Endometrium (tissue), 2 donors: ENCODE results near the gene ACTL6A.
"Not testable (repeated sequence)": the region's sequence is repeated elsewhere in the genome, so short reads cannot be mapped to it uniquely, and the experiment has no call there.

Experiments
- FAIRE-seq: peaks from 2 replicates; lab custom pipeline; 2012; peaks lifted over from hg19 to GRCh38; lab: Jason Lieb, UNC
- donor health status: control.
- donor health status: control.

The ACTL6A gene

DNA sequence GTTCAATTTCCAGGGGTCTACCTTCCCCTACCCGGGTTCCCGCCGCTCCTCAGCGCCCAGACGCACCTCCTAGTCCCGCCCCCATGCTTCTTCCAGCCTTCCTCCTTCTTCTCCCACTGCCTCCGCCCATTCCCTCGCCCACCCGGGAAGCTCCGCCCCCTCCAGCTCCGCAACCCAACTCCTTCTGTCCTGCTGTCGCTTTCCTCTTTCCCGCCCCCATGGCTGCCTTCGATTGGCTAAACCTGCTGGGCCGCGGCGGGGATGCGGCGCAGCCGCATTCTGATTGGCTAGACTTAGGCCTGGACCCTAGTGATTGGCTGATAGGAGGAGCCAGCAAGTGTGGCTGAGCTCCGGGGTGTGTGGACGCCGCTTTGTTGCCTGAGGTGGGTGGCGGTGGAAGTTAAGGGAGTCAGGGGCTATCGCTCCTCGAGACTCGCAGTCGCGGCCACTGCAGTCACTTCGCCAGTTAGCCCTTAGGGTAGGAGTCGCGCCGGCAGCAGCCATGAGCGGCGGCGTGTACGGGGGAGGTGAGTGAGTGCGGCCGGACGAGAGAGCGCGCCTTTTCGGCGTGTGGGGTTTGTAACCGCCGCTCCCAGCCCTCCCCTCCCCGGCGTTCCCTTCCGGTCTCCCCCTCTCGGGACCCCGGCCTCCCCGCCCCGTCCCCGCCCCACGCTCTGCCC is at the start of gene ACTL6A:
TSS of gene ACTL6A (plus strand) at position 336 of the 680 bp plus-strand sequence. CDS start at position 503, 167 bp downstream.
- peak; percentile 99 for FAIRE-seq

GRCh38 chr3:179513862-179514261 is 48.9 kb upstream of the ACTL6A start:
- FAIRE-seq: no peak

GRCh38 chr3:179516461-179517251 is 46.1 kb upstream of the ACTL6A start:
- FAIRE-seq: not testable (repeated sequence)

GRCh38 chr3:179526482-179526881 is 36.2 kb upstream of the ACTL6A start:
- no peak for FAIRE-seq

- no peak for FAIRE-seq
These were observed 35.7 kb upstream of the ACTL6A start for GRCh38 chr3:179526989-179527391.

DNA sequence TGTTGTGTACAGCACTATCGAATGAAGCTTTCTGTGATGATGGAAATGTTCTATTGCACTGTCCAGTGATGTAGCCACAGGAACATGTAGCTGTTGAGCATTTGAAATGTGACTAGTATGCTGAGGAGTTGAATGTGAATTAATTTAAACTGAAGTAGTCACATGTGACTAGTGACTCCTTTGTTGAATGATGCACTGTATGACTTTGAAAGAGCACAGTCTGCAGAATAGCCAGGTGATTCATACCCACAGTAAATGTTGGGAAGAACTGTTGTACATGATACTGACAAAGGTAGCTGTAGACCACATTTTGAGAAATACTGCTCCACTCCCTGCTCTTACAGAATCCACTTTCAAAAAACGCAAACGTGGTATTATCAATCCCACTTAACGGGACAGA is 34.0 kb upstream of the ACTL6A start:
- FAIRE-seq: no peak

GRCh38 chr3:179531576-179531975 is 31.1 kb upstream of the ACTL6A start:
- no peak for FAIRE-seq

DNA sequence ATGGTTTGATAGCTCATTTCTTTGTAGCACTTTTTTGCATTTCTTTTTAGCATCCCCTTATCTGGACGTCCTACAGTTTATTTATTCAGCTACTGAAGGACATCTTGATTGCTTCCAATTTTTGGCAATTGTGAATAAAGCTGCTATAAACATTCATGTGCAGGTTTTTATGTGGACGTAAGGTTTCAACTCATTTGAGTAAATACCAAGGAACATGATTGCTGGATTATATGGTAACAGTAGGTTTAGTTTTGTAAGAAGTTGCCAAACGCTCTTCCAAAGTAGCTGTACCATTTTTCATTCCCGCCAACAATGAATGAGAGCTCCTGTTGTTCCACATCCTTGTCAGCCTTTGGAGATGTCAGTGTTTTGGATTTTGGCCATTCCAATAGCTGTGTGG is 29.5 kb upstream of the ACTL6A start:
- no peak for FAIRE-seq

DNA sequence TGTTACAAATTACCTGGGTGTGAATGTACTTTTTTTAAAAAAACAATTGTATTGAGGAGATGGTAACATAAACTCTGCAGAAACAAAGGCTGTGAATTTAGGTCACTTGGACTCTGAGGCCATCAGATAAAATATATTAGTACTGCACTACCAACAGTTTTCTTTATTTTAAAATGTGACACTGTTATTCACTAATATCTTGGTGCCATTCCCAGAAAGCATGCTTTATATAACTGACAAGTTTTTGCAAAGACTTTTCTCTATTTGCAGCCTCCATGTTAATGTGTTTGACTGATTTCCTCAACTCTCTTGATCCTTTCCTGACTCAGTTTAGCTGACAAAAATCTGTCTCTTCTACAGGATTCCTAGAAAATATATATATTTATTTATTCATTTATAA is 26.5 kb upstream of the ACTL6A start:
- no peak for FAIRE-seq

DNA sequence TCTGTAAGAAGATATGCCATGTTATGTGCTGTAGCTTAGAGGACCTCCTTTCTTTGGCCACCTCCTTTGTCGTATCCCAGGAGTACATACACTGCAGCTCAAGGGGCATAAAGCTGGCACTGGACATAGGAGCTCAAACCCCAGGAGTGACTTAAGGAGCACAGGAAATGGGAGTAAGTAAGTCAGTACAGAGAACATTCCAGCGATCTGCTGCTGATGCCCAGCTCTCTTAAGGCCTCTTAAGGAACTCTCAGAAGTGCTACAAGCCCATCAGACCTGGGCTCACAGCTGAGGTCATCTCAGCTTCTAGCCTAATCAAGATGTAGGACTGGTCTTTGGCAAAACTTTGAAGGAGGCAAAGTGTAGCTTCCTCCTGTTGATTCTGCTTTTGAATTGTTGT is 21.6 kb upstream of the ACTL6A start:
- no peak for FAIRE-seq

- no peak for FAIRE-seq
These were observed 21.1 kb upstream of the ACTL6A start for GRCh38 chr3:179541596-179541995.

DNA sequence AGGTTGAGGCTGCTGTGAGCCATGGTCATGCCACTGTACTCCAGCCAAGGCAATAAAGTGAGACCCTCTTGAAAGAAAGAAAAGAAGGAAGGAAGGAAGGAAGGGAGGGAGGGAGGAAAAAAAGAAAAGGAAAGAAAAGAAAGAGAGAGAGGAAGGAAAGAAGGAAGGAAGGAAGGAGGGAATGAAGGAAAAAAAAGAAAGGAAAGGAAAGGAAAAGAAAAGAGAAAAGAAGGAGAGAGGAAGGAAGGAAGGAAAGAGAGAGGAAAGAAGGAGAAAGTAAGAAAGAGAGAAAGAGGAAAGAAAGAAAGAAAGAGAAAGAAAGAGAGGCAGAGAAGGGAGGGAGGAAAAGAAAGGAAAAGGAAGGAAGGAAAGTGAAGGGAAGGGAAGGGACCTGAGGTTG is 20.4 kb upstream of the ACTL6A start:
- FAIRE-seq: no peak

DNA sequence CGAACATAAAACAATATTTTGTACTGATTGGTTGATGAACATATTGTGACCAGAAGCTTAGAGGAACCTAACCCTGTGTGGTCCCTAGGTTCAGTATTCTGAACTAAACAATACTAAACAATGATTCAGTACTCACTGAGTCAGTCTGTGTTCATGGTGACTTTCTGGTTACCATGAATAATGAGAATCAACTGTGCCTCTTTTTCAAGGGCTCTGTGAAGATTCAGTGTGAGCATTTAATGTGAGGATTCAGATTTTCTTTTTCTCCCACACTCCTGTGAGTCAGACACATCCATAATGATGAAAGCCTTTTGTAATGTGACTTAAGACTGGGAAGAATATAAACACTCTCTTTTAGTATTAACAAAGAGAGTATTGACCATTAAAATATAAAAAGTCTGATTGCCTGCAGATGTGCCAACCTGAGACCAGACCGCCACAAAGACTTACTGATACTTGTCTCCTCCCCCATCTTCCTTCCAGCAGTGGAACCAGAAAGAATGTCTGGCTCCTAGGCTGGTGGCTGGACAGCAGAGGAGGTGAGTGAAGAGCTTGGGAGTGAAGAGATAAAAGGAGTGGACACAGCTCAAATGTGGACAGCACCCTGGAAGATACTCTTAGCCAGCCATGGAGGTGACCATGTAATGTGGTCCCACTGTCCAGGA is 17.6 kb upstream of the ACTL6A start:
- FAIRE-seq: no peak

GRCh38 chr3:179546814-179547241 is 15.9 kb upstream of the ACTL6A start:
- FAIRE-seq: no peak

DNA sequence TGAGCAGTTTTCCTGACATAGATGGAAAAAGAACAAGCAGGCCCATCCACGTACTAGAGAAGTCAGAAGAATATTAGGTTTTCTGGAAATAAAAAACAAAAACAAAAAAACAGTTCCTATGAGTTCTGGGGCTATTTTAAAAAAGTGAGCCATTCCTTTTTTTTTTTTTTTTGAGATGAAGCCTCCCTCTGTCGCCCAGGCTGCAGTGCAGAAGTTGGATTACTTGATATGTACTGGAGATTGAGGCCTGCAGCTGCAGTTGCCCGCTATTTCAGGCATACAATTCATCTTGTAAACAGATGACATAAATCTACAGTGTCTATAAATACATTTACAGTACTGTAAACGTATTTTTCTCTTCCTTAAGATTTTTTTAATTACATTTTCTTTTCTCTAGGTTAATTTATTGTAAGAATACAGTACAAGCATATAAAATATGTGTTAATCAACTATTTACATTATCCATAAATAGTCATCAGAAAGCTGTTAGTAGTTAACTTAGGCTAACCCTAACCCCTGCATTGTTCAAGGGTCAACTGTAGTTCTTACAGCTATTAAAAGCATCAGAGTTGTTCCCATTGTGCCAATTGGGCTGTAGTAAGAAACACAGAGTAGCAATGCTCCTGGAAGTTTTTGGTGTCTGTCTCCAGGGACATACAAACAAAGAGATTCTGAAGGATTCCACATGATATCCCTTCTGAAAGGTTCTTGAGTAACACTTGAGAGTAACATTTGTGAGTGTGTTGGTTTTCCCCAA is 11.2 kb upstream of the ACTL6A start:
- no peak for FAIRE-seq

DNA sequence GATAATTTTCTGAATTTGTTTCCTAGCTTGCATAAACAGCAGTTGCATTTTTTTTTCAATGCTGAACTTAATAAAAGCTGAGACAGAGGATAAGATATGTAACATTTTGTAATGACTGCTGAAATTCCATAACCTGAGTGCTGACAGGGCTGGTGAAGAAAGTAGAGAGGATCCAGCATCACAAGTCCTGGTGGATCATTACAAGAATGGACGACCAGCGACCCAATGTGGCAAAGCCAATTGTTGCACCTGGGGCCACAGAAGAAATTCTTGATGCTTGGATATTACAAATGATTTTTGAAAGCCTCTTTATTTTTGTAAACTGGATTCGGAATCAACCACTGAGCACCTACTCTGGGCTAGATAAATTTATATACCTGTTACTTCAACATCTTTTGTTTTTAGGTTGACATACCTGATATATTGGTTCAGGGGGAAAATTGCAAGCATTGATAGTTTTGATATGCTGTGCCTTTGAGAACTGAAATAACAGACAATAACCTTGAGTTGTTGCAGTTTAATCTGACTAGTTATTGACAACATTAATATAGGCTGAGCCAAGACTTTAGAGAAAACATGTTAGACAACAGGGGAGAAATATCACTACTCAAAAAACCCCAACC is 3.9 kb upstream of the ACTL6A start:
- no peak for FAIRE-seq

DNA sequence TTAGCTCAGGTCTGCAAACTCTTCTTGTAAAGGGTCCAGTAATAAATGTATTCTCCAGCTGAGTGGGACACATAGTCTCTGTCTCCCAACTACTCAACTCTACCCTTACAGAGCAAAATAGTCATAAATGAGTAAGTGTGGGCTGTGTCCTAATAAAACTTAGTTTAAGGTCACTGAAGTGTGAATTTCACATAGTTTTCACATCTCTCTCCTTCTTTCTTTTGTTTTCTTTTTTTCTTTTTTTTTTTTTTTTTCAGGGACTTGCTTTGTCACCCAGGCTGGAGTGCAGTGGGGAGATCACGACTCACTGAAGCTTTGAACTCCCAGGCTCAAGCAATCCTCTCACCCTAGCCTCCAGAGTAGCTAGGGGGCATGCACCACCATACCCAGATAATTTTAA is 1.9 kb upstream of the ACTL6A start:
- no peak for FAIRE-seq

GRCh38 chr3:179563271-179563783 is 601 bp downstream of the ACTL6A start:
- no peak for FAIRE-seq

DNA sequence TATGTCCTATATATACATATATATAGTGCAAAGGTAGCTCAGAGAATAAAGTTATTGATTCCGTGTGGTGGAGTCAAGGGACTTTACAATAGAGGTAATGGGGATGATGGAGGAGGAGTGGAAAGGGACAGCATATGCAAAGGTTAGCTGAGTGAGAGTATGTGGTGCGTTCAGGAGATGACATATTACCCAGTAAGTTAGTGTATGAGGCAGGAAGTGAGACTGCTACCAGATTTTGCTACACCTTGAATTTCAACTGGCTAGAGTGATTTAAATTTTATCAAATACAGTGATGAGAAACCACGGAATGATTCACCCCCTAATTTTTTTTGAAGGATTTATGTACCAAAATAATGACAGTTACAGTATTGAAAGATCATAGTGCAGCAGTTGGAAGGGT is 2.8 kb downstream of the ACTL6A start:
- no peak for FAIRE-seq

GRCh38 chr3:179580992-179581391 is 18.3 kb downstream of the ACTL6A start:
- FAIRE-seq: no peak

DNA sequence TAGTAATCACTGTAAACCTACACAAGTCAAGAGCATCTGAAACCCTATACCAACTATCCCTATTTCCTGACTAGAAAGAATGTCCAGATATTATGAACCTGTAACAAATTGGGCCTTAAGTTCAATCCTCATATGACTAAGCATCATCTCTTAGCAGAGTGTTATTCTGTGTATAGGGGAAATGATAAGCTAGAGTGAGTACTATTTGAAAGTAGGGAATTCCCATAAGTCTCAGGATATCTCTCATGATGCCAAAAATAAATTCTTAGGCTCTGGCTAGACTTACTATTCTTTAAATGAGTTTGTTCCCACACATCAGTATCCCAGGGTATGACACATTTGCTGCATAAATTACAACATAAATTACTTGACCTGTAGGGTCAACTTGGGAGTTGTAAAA is 26.4 kb downstream of the ACTL6A start:
- FAIRE-seq: no peak

GRCh38 chr3:179590669-179591068 is 27.9 kb downstream of the ACTL6A start:
- FAIRE-seq: no peak
